GM21528 (cell line): ENCODE results near the gene ASPG.

Experiments
- ATAC-seq: cut with Tn5 transposase; IDR thresholded peaks from one replicate; pipeline ENCODE4 v1.9.1; 2021; ENCODE audit warnings: mild to moderate bottlenecking, moderate library complexity; ENCODE audit not compliant: unreplicated experiment, low FRiP score

The ASPG gene

DNA sequence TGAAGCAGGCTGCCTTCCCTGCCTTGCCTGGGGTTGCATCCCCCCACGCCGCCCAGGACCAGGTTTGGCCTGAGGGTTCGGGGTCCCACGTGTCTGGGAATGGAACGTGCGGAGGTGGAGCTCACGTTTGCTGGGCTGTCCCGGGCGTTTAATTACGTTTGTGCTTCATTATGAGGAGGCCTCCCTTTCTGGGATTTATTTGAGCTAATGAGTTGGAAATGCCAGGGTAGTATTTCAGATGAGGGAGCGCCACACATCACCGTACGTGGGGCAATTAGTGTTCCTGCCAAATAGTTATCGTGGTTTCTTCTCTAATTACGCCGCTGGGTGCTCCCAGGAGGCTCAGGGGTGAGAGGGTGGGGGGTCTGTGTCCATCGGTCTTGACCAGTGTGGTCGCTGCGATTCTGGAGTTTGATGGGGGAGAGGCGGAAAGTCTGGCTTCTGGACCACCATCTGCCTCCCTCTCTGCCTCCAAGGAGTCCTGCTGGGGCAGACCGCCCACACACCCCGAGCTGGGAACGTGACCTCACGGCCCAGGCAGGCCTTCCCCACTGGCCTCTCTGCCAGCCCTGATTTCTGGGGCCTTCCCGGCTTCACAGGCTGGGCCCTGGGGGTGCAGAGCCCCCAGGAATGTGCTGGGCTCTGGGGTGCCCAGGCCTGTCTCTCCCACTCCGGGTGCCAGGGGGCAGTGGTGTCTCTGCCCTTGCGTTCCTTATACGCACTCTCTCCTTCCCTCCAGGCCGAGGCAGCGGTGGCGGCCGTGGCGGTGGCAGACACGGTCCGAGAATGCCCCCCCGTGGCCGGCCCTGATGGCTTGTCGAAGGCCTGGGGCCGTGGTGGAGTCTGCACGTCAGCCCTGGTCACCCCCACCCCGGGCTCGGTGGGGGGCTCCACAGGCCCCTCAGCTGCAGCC, 71.8 kb downstream of the ASPG start:
- ATAC-seq: no peak

GRCh38 chr14:104158827-104159798, 73.6 kb downstream of the ASPG start:
- ATAC-seq: no peak

GRCh38 chr14:104159990-104160389, 74.5 kb downstream of the ASPG start:
- ATAC-seq: no peak

DNA sequence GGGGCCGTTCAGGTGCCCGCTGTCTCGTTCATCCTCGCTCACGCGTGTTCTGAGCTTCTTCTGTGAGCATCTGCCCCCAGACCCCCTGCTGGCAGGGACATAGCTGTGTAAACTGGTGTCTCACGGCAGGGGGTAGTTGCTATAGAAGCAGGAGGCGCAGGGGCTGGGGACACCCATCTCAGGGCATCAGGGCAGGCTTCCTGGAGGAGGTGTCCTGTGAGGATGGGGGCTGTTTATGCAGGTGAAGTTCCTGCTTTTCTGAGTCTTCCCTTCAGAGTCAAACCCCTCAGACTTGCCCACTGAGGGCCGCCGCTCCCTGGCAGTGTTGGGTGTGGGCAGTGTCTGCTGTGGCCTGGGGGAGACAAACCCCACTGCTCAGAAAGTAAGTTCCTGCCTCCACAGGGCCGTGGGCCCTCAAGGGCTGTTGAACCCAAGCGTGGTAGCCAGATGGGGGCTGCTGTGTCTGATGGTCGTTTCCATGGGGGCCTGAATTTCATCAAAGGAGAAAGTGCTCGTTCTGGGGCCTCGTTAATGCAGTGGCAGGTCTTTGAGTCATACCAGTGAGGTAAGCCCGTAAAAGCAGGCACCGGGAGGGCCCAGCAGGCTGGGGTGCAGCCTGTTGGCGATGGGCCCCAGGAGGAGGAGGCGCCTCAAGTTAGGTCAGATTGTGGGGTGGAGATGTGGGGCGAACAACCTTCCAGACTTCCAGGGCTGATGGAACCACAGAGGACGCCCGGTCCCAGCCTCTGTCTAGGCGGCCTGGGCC, 76.3 kb downstream of the ASPG start:
- no peak for ATAC-seq

DNA sequence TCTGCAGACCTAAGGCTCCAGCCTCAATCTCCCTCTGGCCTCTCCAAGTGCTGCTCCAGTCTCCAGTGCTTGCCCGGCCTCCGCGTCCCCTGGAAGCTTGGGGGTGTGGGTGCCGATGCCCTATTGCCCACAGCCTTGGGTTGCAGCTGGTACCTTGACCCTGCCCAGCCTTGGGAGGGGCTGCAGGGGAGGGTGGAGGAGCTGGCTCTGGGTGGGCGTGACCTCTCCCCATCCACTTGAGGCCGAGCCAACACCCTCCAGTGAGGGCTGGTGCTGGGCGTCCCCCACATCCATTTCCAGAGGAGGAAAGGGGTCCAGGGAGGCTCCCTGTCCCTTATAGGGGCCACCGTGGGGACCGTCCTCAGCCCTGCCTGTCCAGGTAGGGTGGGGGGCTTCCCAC, 77.0 kb downstream of the ASPG start:
- ATAC-seq: no peak

GRCh38 chr14:104163541-104163940, 78.0 kb downstream of the ASPG start:
- no peak for ATAC-seq

- ATAC-seq: no peak
Measured at GRCh38 chr14:104164041-104164440, 78.5 kb downstream of the ASPG start.

DNA sequence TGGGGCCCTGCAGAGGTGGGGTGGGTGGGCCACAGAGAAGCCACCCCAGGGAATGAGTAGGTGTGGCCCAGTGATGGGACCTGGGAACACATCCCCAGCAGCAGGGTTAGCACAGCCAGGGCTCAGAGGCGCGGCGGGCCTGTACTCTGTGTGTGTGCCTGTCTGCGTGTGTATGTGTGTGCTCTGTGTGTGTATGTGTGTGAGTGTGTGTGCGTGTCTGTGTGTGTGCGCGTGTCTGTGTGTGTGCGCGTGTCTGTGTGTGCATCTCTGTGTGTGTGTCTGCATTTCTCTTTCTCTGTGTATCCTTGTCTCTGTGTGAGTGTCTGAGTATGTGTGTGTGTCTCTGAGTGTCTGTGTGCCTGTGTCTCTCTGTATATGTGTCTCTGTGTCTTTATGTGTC, 79.0 kb downstream of the ASPG start:
- ATAC-seq: no peak
